Measurements from ENCODE around the gene EDIL3. TPM values are rescaled to one million over a fixed set of nuclear protein-coding genes. Genes with fewer than 3 reads are reported as not detected.

Gene EDIL3
- total and polyA plus RNA-seq, 9 of the 15 experiments (the other 6 are each of a cell fraction or from before 2014, with no cell fraction given), result 0.09 TPM; not detected in 8

DNA sequence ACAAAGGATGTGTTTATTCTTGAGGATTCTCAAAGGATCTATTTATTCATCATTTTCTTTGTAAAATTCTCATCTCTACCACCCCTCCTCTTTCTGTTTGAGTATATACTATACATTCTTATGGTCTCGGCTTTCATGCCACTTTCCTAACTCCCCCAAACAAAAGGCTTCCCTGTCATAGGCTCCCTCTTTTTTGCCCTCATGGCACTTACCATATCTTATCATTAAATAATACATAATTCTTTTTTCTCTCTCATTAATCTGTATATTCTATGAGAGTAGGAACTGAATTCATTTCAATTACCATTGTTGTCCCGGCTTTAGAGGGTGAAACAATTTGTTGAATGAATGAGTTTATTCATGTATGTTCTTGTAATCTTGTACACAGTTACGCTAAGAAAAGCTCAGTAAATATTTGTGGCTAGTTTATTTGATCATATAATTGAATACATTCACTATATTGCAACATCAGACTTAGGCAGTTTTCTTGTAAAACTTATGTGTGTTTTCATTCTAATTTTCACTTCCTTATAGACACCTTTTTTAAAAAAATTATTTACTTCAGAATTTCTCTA, 254.6 kb downstream of the EDIL3 start (continued):
- TF ChIP-seq ZNF551 (CRISPR knock-in tag; IDR thresholded peaks at IDR 0.05) (no peak), NFATC3 (IDR thresholded peaks at IDR 0.05) (no peak)
- TF ChIP-seq, protein P1, sequence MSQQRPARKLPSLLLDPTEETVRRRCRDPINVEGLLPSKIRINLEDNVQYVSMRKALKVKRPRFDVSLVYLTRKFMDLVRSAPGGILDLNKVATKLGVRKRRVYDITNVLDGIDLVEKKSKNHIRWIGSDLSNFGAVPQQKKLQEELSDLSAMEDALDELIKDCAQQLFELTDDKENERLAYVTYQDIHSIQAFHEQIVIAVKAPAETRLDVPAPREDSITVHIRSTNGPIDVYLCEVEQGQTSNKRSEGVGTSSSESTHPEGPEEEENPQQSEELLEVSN (IDR thresholded peaks at IDR 0.05; ENCODE audit: borderline replicate concordance in 1 of 2, extremely low read depth in 1 of 2, insufficient read depth in 1 of 2, insufficient read length in 1 of 2, low read depth in 1 of 2, low read length in 1 of 2, poor library complexity in 1 of 2, severe bottlenecking in 1 of 2), result no peak

DNA sequence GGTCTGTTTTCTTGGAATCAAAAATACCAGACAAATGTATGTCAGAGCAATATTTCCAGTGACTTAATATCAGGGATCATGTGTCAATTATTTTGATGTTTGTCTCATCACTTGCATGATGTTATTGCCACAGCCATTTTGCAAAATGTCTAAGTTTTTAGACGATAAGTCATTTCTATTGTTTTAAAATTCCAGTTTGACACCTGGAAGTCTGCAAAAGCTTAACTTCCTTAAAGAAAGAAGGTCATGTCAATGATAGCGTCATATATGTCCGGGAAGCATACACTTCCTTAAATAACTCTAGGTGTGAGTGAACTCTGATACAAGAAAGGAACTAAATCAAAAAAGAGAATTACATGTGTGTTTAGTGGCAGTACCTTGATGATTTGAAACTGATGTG, 259.5 kb downstream of the EDIL3 start:
- Histone ChIP-seq H3K27ac (ENCODE audit: extremely low read depth, low read depth, low read length) (no peak overlapping the region), H3K9me3 (replicated peaks; ENCODE audit: control insufficient read depth, insufficient read depth, low read depth, low read length) (no peaks in the 10 kb centered on the region), H2AFZ (ENCODE audit: low read depth, low read length) (no peak overlapping the region), H3K36me3 (ENCODE audit: control insufficient read depth, insufficient read depth, low read length) (no peaks in the 10 kb centered on the region), H3K9me1 (ENCODE audit: control insufficient read depth, insufficient read depth, low read length) (no peaks in the 10 kb centered on the region), H3K4me2 (ENCODE audit: insufficient read depth, low read length) (no peak overlapping the region), H3K79me2 (ENCODE audit: control insufficient read depth, insufficient read depth, low read length) (no peaks in the 10 kb centered on the region), H4K20me1 (replicated peaks; ENCODE audit: control insufficient read depth, insufficient read depth, low read length) (no peaks in the 10 kb centered on the region), H3K4me3 (no peak overlapping the region), H3K27me3 (ENCODE audit: control insufficient read depth in 2 of 2, insufficient read depth in 2 of 2, low read length in 2 of 2) (no peaks in the 10 kb centered on the region), H3K9ac (ENCODE audit: insufficient read depth in 1 of 2, low read depth in 2 of 2, low read length in 2 of 2) (no peak overlapping the region), H3K4me1 (replicated peaks in 1 of 2; ENCODE audit: control insufficient read depth in 2 of 2, insufficient read depth in 2 of 2, low read length in 2 of 2) (no peaks in the 10 kb centered on the region)
- WGBS (ENCODE audit: insufficient coverage, low coverage, missing lambda C conversion rate), result 2% methylated on average over 3 of the region's 3 CpGs
- no peak for FAIRE-seq
- in situ Hi-C loops (cut with MboI), result no loop called here
- ATAC-seq, result no peak
- CTCF ChIA-PET (ENCODE audit: low intra/inter-chr PET ratio), result no interaction called here
- no TSS peak for BruUV-seq (replicated peaks)
- intact Hi-C loops (cut with micrococcal nuclease), result no loop called here
- TF ChIP-seq, protein P2, sequence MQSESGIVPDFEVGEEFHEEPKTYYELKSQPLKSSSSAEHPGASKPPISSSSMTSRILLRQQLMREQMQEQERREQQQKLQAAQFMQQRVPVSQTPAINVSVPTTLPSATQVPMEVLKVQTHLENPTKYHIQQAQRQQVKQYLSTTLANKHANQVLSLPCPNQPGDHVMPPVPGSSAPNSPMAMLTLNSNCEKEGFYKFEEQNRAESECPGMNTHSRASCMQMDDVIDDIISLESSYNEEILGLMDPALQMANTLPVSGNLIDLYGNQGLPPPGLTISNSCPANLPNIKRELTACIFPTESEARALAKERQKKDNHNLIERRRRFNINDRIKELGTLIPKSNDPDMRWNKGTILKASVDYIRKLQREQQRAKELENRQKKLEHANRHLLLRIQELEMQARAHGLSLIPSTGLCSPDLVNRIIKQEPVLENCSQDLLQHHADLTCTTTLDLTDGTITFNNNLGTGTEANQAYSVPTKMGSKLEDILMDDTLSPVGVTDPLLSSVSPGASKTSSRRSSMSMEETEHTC (IDR thresholded peaks at IDR 0.05), result no peak
- no peak for TF ChIP-seq MTA1 (IDR thresholded peaks at IDR 0.05; ENCODE audit: borderline replicate concordance)
- no peak for DNase-seq (ENCODE audit: extremely low read depth in 1 of 4, low spot score in 3 of 4)
- POLR2A ChIA-PET, result no interaction called here

Measured in K562 (cell line).